PFSK-1 (cell line): ENCODE results near the gene TIMP3.

Source experiments
- FOXP2 ChIP-seq: optimal IDR thresholded peaks from 2 replicates; pipeline ENCODE3; 2011; ENCODE audit warnings: borderline replicate concordance, control low read depth, inconsistent platforms; ENCODE audit not compliant: insufficient read depth; ENCODE audit errors: extremely low read length, extremely low read depth
- POLR2AphosphoS5 ChIP-seq: IDR thresholded peaks from 2 replicates; pipeline ENCODE4 v1.6.1; 2012; ENCODE audit warnings: low read depth, mild to moderate bottlenecking, control low read depth, low read length, moderate library complexity
- REST ChIP-seq, 2 experiments: IDR thresholded peaks; 2 replicates each; pipeline versions ENCODE4 v1.6.1 to v1.8.0; 2011 to 2012; ENCODE audit warnings: low read depth in 2 of 2, low read length in 2 of 2, control low read depth in 1 of 2, inconsistent platforms in 1 of 2, mild to moderate bottlenecking in 1 of 2, moderate library complexity in 1 of 2; ENCODE audit not compliant: insufficient read depth in 1 of 2
- SIN3A ChIP-seq: IDR thresholded peaks from 2 replicates; pipeline ENCODE4 v1.6.1; 2012; ENCODE audit warnings: mild to moderate bottlenecking, low read length, moderate library complexity, borderline replicate concordance; ENCODE audit not compliant: insufficient read depth
- TAF1 ChIP-seq: IDR thresholded peaks from 2 replicates; pipeline ENCODE4 v1.6.1; 2012; ENCODE audit warnings: low read length, control low read depth, borderline replicate concordance; ENCODE audit not compliant: insufficient read depth

TIMP3 gene

DNA sequence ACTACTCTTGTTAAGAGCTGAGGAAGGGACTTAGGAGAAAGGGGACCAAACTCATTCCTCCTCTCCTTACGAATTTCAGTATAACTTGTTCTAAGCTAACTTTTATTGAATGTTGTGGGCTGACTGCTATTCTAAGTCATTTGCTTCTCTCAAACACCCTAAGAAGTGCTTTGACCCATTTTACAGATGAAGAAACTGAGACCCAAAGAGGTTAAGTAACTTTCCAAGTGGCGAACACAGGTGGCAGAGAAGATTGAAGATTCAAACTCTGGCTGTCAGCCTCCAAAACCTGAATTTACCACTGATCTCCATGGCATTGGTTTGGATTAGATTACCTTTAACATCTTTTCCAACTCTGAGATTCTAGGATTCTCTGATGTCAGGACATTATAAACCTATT lies 52.2 kb downstream of the TIMP3 start:
- no peak for TF ChIP-seq FOXP2
- TF ChIP-seq POLR2AphosphoS5 = no peak
- TF ChIP-seq TAF1 = no peak
- TF ChIP-seq REST (IDR thresholded peaks at IDR 0.05; ENCODE audit: insufficient read depth in 1 of 2, low read depth in 2 of 2, low read length in 2 of 2) = no peak
- TF ChIP-seq SIN3A = no peak

GRCh38 chr22:32854351-32854804 lies 52.9 kb downstream of the TIMP3 start:
- TF ChIP-seq TAF1 (no peak), SIN3A (no peak), REST (IDR thresholded peaks at IDR 0.05; ENCODE audit: insufficient read depth in 1 of 2, low read depth in 2 of 2, low read length in 2 of 2) (no peak), FOXP2 (no peak), POLR2AphosphoS5 (no peak)

DNA sequence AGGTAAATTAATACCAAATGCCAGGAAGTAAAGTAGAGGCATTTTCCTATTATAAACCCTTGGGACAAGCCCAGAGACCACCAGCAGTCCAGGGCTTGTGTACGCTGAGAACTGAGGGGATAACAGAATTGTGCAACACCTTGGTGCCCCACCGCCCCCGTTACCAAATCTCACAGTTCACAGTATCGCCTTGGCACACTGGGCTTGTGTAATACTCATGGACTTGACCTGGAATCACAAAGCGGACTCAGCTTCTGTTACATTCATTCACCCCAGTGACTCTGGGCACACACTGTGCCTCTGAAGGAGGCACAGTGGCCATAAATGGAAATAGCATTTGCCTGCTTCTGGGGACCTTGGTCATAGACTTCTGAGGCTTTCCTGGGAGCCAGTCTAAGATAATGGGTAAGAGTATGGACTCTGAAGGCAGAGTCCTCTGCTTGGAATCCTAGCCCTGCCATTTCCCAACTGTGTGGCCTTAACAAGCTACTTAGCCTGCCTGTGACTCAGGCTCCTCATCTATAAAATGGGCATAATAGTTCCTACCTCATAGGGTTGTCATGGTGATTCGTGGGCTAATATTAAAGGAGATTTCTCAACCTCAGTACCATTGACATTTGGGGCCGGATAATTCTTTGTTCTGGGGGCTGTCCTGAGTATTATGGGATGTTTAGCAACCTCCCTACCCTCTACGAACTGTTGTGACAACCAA lies 53.7 kb downstream of the TIMP3 start:
- TF ChIP-seq SIN3A (no peak), REST (IDR thresholded peaks at IDR 0.05; ENCODE audit: insufficient read depth in 1 of 2, low read depth in 2 of 2, low read length in 2 of 2) (no peak)

GRCh38 chr22:32858121-32858703 lies 56.7 kb downstream of the TIMP3 start:
- TF ChIP-seq TAF1 = no peak
- TF ChIP-seq SIN3A = no peak
- no peak for TF ChIP-seq REST (IDR thresholded peaks at IDR 0.05; ENCODE audit: insufficient read depth in 1 of 2, low read depth in 2 of 2, low read length in 2 of 2)
- TF ChIP-seq POLR2AphosphoS5 = no peak
- TF ChIP-seq FOXP2 = no peak

DNA sequence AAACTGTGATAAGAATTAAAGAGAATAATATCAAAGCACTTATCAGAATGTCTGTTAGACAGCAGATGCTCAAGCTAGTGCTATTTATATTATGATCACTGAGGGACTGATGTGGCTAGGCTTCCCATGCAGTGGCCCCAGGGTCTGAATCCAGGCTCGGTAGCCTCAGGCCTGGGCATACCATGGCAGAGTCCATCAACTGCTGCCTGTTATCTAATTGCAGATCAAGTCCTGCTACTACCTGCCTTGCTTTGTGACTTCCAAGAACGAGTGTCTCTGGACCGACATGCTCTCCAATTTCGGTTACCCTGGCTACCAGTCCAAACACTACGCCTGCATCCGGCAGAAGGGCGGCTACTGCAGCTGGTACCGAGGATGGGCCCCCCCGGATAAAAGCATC lies 57.5 kb downstream of the TIMP3 start:
- TF ChIP-seq SIN3A = no peak
- TF ChIP-seq TAF1 = no peak
- no peak for TF ChIP-seq REST (IDR thresholded peaks at IDR 0.05; ENCODE audit: insufficient read depth in 1 of 2, low read depth in 2 of 2, low read length in 2 of 2)
- no peak for TF ChIP-seq FOXP2
- TF ChIP-seq POLR2AphosphoS5 = no peak
